Measurements from ENCODE around the gene POR. TPM values are rescaled to one million over a fixed set of nuclear protein-coding genes. Genes with fewer than 3 reads are reported as not detected.
A peak's percentile ranks its signal among the peaks of the same experiment; 100 is the strongest.

POR gene
- total RNA-seq, 4 donors from 2014 or later: 37.8 to 71.4 (median 63.6) TPM

DNA sequence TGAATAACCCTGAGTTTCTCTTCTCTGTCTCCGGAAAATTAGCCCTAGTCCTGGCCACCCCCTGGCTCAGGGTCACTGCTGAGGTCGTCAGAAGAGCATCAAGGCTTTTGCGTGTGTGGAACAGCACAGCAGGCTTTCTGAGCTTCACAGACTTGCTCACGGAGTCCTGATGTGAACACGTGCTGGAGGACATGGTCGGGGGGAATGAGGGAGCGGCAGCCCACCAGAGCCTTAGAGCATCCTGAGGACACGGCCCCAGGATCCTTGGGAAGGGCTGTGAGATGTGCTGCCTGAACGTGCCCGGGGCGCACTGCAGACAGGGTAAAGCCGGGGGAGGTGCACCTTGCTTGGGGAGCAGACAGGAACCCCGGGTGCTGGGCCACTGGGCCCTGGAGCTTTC, 50.7 kb downstream of the POR start:
- Histone ChIP-seq H3K9me3 (no peaks in the 10 kb centered on the region), H3K27me3 (no peaks in the 10 kb centered on the region), H3K27ac (replicated peaks in 1 of 4) (peak overlapping the region; percentile 83 to 93 (median 85)), H3K4me3 (peak overlapping the region in 2 of 4 donors; percentile 33 to 36), H3K36me3 (peaks cover 0 to 8% (median 2%) of the 10 kb centered on the region in 4 donors), H3K4me1 (peaks cover 55 to 76% (median 71%) of the 10 kb centered on the region in 4 donors)
- no peak for DNase-seq (ENCODE audit: extremely low spot score)
- WGBS: 86% methylated on average over 10 of the region's 13 CpGs
- TF ChIP-seq POLR2AphosphoS5 (IDR thresholded peaks at IDR 0.05): no peak
- no peak for TF ChIP-seq EP300 (IDR thresholded peaks at IDR 0.05)
- no peak for TF ChIP-seq POLR2A (IDR thresholded peaks at IDR 0.05; ENCODE audit: low read depth)
- TF ChIP-seq, protein P1, sequence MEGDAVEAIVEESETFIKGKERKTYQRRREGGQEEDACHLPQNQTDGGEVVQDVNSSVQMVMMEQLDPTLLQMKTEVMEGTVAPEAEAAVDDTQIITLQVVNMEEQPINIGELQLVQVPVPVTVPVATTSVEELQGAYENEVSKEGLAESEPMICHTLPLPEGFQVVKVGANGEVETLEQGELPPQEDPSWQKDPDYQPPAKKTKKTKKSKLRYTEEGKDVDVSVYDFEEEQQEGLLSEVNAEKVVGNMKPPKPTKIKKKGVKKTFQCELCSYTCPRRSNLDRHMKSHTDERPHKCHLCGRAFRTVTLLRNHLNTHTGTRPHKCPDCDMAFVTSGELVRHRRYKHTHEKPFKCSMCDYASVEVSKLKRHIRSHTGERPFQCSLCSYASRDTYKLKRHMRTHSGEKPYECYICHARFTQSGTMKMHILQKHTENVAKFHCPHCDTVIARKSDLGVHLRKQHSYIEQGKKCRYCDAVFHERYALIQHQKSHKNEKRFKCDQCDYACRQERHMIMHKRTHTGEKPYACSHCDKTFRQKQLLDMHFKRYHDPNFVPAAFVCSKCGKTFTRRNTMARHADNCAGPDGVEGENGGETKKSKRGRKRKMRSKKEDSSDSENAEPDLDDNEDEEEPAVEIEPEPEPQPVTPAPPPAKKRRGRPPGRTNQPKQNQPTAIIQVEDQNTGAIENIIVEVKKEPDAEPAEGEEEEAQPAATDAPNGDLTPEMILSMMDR (IDR thresholded peaks at IDR 0.05): no peak
- intact Hi-C loops (cut with DNase I): loop anchor here (5.0 kb wide), 1 partner anchor 48 kb away; the partner anchor contains the start of gene POR

DNA sequence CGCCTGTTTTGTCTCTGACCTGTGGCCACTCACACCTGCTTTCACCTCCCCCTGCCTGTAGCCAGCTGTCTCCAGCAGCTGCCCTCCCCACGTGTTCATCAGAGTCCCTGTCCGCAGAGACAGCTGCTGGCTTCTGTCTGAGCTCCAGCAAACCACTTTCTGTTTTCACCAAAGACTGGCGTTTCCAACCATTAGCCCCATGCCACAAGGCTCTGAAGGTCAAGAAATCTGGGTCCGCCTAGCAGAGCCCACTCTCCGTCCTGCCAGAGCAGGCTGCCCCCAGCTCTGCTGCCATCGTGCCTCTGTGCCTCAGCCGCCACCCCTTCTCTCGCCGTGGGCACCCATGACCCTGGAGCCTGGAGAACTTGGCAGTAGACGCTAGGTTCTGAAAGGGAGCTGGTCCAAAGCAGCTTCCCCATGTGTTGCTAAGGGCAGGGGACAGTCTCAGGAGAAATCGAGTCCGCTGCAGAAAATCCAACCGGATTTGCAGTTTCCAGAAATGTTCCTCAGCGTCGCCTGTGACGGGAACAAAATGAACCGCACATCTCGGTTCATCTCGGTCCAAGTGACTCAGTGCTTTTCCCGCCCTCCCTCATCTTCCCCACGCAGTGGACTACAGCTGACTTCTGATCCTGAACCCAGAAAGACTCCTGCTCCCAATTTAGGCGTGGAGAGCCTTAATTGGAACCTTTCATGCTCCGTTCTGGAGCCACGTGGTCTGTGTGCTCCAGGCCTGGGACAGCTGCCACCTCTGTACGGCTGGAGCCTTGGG, 51.4 kb downstream of the POR start:
- peaks cover 58 to 78% (median 75%) of the 10 kb centered on the region in 4 donors for H3K4me1 ChIP-seq
- peak overlapping the region; percentile 33 to 46 (median 36) for H3K4me3 ChIP-seq
- no peak for TF ChIP-seq POLR2A (IDR thresholded peaks at IDR 0.05; ENCODE audit: low read depth)
- peak; percentile 87 for TF ChIP-seq EP300 (IDR thresholded peaks at IDR 0.05)
- TF ChIP-seq, protein P1 (IDR thresholded peaks at IDR 0.05): no peak
- peak; percentile 80 to 85 for TF ChIP-seq POLR2AphosphoS5 (IDR thresholded peaks at IDR 0.05)
- H3K36me3 ChIP-seq: peaks cover 0 to 2% (median under 1%) of the 10 kb centered on the region in 4 donors
- intact Hi-C loops (cut with DNase I): loop anchor here (5.0 kb wide), 1 partner anchor 49 kb away; the partner anchor contains the start of gene POR
- H3K27me3 ChIP-seq: no peaks in the 10 kb centered on the region
- peak overlapping the region; percentile 83 to 93 (median 85) for H3K27ac ChIP-seq (replicated peaks in 1 of 4)
- 42% methylated on average over 18 of the region's 26 CpGs for WGBS
- no peak for DNase-seq (ENCODE audit: extremely low spot score)
- H3K9me3 ChIP-seq: no peaks in the 10 kb centered on the region

DNA sequence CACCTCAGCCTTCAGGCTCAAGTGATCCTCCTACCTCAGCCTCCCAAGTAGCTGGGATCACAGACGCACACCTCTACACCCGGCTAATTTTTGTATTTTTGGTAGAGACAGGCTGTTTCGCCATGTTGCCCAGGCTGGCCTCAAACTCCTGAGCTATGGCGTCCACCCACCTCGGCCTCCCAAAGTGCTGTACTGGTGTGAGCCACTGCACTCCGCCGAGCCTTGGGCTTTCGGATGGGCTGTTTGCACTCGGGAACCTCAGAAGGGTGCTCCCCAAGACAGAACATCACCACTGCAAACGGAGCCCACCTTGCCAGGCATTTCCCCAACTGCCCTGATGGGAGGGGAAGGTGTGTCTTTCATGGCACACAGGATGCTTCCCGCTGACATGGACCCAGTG, 52.1 kb downstream of the POR start:
- 93% methylated on average over 8 of the region's 11 CpGs for WGBS
- no peak for DNase-seq (ENCODE audit: extremely low spot score)
- Histone ChIP-seq H3K4me1 (peaks cover 64 to 82% (median 76%) of the 10 kb centered on the region in 4 donors), H3K9me3 (no peaks in the 10 kb centered on the region), H3K36me3 (peaks cover 0 to 2% (median 0%) of the 10 kb centered on the region in 4 donors), H3K27me3 (no peaks in the 10 kb centered on the region), H3K27ac (replicated peaks in 1 of 4) (peak overlapping the region; percentile 83 to 93 (median 85)), H3K4me3 (peak overlapping the region in 1 of 4 donors; percentile 36)
- no peak for TF ChIP-seq POLR2A (IDR thresholded peaks at IDR 0.05; ENCODE audit: low read depth)
- no peak for TF ChIP-seq POLR2AphosphoS5 (IDR thresholded peaks at IDR 0.05)
- TF ChIP-seq, protein P1 (IDR thresholded peaks at IDR 0.05): no peak
- no peak for TF ChIP-seq EP300 (IDR thresholded peaks at IDR 0.05)
- intact Hi-C loops (cut with DNase I): loop anchor here (5.0 kb wide), 1 partner anchor 50 kb away; the partner anchor contains the start of gene POR

DNA sequence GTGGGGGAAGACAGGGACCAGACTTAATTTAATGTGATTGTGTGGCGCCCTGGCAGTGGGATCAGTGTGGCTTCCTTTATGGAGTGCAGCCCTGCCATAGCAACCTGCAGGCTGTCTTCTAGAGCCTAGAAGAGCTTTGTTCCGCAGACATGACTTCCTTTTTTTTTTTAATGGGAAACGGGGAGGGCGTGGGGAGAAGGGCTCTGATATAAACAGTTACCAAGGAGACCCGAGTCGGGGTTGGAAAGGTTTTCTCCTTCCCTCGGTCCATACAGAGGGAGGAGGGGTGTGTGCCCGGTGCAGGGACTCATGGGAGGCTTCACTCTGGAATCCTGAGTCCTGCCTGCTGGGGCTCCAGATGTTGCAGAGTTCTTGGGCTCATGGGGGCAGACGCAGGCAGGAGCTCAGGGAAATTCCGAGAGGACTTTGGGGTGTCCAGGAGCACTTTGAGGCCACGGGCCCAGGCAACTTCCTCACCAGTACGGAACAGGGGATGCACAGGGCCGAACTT, 52.6 kb downstream of the POR start:
- Histone ChIP-seq H3K9me3 (no peaks in the 10 kb centered on the region), H3K4me3 (peak overlapping the region in 2 of 4 donors; percentile 2 to 14), H3K27ac (replicated peaks in 1 of 4) (peak overlapping the region; percentile 83 to 93 (median 85)), H3K4me1 (peaks cover 64 to 78% (median 76%) of the 10 kb centered on the region in 4 donors), H3K27me3 (no peaks in the 10 kb centered on the region), H3K36me3 (peaks cover 2 to 5% (median 4%) of the 10 kb centered on the region in 4 donors)
- no peak for TF ChIP-seq EP300 (IDR thresholded peaks at IDR 0.05)
- peak; percentile 16 to 57 for TF ChIP-seq POLR2AphosphoS5 (IDR thresholded peaks at IDR 0.05)
- DNase-seq (ENCODE audit: extremely low spot score): no peak
- intact Hi-C loops (cut with DNase I): loop anchor here (5.0 kb wide), 1 partner anchor 50 kb away; the partner anchor contains the start of gene POR
- 30% methylated on average over 11 of the region's 13 CpGs for WGBS

DNA sequence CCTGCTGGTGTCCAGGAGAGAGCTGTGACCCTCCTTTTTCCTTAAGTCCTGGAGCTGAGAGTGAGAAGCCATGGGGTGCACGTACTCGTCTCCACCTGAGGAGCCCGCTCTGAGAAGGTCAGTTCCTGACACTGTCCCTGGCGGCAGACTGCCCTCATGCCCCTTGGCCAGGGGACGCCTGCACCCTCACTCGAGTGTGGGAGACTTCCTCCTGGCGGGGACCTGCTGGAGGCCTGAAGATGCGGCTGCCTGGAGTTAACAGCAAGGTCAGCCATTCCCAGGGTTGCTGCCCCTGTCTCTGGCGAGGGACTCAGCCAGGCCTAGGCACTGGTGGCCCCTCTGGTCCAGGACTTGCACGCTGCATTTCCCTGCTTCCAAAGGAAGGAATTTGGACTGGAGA, 53.1 kb downstream of the POR start:
- peak overlapping the region in 3 of 4 donors; percentile 2 to 14 (median 8) for H3K4me3 ChIP-seq
- peaks cover 7 to 10% (median 8%) of the 10 kb centered on the region in 4 donors for H3K36me3 ChIP-seq
- no peaks in the 10 kb centered on the region for H3K27me3 ChIP-seq
- no peaks in the 10 kb centered on the region for H3K9me3 ChIP-seq
- TF ChIP-seq, protein P1 (IDR thresholded peaks at IDR 0.05): no peak
- DNase-seq (ENCODE audit: extremely low spot score): no peak
- WGBS: 75% methylated on average over 9 of the region's 10 CpGs
- H3K4me1 ChIP-seq: peaks cover 64 to 78% (median 75%) of the 10 kb centered on the region in 4 donors
- intact Hi-C loops (cut with DNase I): loop anchor here (5.0 kb wide), 1 partner anchor 51 kb away; the partner anchor contains the start of gene POR
- peak overlapping the region; percentile 83 to 93 (median 85) for H3K27ac ChIP-seq (replicated peaks in 1 of 4)

Data from esophagus muscularis mucosa (tissue), 4 donors.